NCI-H460 (cell line): Measurements from ENCODE around the gene NPDC1. TPM values are rescaled to one million over a fixed set of nuclear protein-coding genes. Genes with fewer than 3 reads are reported as not detected.
"Not testable (repeated sequence)": the region's sequence is repeated elsewhere in the genome, so short reads cannot be mapped to it uniquely, and the experiment has no call there.

ENCODE experiments used
- DNase-seq: peaks from one replicate; pipeline ENCODE4 v3.0.0-alpha.2; 2016; ENCODE audit warnings: low read depth; ENCODE audit errors: extremely low read depth
- total RNA-seq: library from RNA; depleted of rRNA; stranded (reverse); fragments of >200 nt; shearing (Covaris generic); gene quantifications from 2 replicates; pipeline ENCODE4 v1.2.3, GENCODE V29; 2014

NPDC1 gene
- total RNA-seq, 1 experiment from 2014 or later = 30.3 TPM

- no peak for DNase-seq
Measured at GRCh38 chr9:137076636-137077009, 30.6 kb upstream of the NPDC1 start.

GRCh38 chr9:137075275-137075775 lies 29.3 kb upstream of the NPDC1 start:
- no peak for DNase-seq

- DNase-seq = no peak
Measured at GRCh38 chr9:137074657-137075274, 28.8 kb upstream of the NPDC1 start.

DNA sequence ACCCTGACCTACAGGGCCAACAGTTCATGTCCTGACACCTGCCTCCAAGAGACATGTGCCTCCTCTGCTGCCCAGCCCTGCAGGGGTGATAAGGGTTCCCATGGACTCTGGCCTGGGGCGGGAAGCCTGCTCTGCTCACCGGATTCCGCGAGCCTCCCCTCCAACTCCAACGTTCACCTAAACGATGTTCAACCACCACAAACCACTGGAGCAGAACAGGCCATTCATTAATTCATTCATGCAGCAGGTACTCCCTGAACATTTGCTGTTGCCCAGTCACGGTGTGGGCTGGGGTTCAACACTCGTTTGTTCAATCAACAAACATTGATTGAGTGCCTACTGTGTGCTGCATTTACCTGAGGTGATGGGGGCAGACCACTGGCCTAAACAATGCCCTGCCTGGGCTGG lies 28.0 kb upstream of the NPDC1 start:
- no peak for DNase-seq

DNA sequence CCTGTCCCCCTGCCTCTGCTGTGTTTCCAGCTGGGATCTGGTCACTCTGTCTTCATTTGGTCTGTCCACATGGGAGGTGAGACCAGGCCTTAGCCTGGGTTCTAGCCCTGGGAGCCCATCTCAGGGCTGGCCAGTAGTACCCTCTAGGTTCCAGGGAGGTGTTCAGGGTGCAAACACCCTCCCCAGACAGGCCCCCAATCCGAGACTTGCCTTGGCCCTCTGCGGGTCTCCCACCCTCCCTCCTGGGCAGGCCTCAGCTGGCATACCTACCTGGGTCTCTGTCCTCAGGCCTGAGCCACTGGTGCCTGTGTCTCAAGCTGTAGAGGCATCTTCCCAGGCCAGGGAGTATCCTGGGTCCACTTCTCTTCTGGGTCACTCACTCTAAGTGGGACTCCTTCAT lies 25.3 kb upstream of the NPDC1 start:
- DNase-seq = no peak

DNA sequence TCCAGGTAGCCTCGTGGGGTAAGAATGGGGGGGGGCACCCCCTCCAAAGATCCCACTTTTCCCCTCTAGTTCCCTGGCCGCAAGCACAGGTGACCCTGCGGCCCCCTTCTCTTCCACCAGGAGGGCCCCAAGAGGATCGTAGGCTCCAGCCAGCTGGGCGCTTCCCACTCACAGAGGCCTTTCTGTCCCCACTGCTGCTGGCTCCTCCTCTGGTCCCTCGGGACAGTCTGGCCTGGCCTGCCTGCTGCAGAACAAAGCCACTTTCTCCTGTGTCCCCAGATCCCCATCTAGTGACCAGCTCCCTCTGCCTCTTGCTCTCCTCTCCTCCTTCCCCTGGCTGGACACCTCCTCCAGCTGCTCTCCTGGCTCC lies 24.9 kb upstream of the NPDC1 start:
- no peak for DNase-seq

DNA sequence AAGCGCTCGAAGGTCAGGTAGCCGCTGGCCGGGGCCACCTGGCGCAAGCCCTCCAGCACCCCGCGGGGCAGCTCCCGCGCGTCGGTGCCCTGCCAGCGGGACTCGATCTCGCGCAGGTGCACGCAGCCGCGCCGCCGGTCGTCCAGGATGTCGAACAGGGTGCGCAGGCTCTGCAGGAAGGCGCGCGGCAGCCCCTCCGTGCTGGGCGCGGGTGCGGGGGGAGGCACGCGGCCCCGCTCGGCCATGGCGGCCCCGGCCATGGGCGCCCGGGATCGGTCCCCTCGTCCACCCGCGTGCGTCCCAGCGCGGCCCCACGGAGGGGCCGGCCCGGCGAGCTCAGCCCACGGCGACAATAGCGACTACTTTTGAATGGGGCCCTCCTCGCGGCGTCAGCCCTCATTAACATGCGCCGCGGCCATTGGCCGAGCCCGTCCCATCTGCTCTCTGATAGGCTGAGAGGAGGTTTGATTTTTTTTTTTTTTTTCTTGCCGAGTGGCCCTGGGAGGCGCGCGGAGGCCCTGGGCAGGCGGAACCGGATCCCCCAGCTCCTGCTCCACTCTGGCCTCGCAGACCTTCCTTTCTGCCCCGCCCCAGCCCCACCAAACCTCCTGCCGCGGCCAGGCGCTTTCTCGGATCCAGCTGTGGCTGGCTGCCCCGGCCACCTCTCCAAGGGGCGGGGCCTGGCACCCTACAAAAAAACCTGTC lies 24.4 kb upstream of the NPDC1 start, which contains the start of gene SAPCD2:
Gene SAPCD2 (minus strand): TSS at position 357 of the 705 bp plus-strand sequence. CDS start 97 bp downstream, at position 260.
- peak; percentile 88 for DNase-seq

DNA sequence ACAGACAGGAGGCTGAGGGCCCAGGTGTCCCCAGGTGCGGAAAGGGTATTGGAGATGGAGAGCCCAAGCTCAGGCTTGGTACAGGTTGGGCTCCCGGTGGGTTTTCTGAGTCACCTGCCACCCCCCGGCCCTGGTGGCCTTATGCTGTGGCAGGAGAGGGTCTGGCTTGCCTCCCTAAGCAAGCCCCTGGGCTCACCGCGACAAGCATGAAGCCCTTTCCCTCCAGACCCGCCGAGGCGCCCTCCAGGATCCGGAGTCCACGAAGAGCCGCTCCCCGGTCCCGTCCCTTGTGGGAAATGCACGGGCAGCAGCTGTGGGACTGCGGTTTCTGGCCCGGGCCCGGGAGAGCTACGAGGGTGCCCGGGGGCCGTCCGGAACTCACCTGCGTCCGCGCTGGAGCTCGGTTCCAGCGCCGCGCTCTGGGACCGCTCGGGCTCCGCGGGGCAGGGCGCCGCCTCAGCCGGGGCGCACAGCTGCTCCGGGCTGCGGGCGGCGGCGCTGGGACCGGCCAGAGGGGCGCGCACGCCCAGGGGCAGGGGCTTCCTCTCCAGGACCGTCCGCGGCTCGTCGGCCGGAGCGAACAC lies 23.6 kb upstream of the NPDC1 start:
- DNase-seq = no peak

- DNase-seq = no peak
Measured at GRCh38 chr9:137068539-137069507, 22.8 kb upstream of the NPDC1 start.

DNA sequence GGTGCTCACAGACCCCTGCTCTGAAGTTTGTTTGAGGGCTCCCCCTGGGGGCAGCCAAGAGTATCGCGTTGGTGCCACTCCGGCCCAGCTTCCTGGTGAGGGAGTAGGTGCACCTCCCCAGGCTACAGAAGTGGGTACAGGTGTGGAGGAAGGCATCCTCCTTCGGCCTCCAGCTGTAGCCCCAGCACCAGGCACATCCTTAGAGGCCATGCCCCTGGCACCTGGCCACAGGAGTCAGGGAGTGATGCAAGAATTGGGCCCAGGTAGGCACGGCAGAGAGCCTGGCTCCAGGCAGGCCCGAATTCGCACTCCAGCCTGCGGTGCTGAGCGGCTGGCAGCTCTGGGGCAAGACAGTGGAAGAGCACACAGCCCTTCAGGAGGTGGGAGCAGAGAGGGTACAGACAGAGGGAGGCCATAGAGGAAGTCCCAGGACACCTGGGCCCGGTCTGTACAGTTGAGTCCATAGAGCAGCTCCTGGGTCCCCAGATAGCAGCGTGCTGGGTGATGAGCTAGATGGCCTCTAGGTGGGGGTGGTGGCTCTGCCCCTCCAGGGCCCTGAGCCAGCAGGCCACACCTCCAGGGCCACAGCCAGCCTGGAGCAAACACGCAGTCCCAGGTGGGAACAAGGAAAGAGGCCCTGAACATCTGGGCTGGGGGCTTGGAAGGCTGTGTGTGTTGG lies 22.0 kb upstream of the NPDC1 start:
- DNase-seq = peak; percentile 81

GRCh38 chr9:137066096-137066861 lies 20.3 kb upstream of the NPDC1 start:
- DNase-seq = no peak

DNA sequence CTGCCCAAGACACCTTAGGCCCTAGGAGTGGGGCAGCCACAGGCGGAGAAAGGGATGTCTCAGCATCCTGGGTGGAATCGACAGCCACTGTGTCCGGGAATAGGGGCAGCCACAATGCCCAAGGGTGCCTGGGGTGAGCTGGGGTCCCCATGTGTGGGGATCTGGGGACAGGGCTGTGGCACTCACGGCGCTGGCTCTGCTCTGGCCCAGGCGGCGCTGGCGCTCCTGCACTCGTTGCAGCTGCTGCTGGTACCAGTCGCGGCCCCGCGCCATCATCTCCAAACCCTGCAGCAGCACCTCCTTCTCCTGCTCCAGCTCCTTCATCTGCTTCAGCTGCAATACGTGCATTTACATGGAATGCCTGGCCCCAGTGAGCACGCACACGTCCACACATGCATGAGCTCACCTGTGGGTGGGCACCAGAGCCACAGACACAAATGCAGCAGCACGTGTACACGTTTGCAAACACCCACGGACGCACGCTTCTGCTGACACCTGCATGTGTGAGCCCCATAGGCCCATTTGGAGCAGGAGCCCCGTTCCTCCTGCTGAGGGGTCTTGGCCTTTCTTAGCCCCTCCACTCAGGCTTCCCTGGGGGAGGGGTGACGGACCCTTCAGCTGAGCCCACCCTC lies 19.5 kb upstream of the NPDC1 start:
- DNase-seq = no peak

GRCh38 chr9:137064880-137065164 lies 18.8 kb upstream of the NPDC1 start:
- no peak for DNase-seq

- DNase-seq = peak; percentile 56
Measured at GRCh38 chr9:137064027-137064879, 18.3 kb upstream of the NPDC1 start.

- no peak for DNase-seq
Measured at GRCh38 chr9:137063311-137064026, 17.5 kb upstream of the NPDC1 start.

GRCh38 chr9:137062798-137063197 lies 16.8 kb upstream of the NPDC1 start:
- DNase-seq = not testable (repeated sequence)

DNA sequence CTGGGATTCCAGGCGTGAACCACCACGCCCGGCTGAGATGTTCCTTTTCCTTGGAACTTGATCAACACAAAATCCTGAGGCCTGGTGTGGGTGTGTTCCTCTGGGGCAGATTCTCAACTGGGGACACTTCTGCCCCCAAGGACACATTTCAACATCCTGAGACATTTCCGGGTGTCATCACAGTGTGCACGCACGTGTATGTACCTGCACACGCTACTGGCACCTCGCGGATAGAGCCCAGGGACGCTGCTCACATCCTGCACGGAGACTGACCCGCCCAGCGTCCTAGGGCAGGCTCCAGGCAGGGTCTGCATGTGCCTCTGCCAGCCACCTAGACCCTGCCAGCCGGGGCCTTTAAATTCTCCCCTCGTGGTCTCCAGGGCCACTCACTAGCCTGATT lies 16.4 kb upstream of the NPDC1 start:
- no peak for DNase-seq
